ENCODE data around the gene SYCP3. TPM values are rescaled to one million over a fixed set of nuclear protein-coding genes. Genes with fewer than 3 reads are reported as not detected.

Gene SYCP3
- under 0.01 TPM in 1 of 2 replicates, not detected in the other for total RNA-seq

GRCh38 chr12:101738920-101739665, at the start of gene SYCP3:
TSS of gene SYCP3 (minus strand) at chr12:101739462. CDS start at chr12:101737935, 1,527 bp downstream.
- DNase-seq (ENCODE audit: low read depth), result no peak
- TF ChIP-seq, protein P1, sequence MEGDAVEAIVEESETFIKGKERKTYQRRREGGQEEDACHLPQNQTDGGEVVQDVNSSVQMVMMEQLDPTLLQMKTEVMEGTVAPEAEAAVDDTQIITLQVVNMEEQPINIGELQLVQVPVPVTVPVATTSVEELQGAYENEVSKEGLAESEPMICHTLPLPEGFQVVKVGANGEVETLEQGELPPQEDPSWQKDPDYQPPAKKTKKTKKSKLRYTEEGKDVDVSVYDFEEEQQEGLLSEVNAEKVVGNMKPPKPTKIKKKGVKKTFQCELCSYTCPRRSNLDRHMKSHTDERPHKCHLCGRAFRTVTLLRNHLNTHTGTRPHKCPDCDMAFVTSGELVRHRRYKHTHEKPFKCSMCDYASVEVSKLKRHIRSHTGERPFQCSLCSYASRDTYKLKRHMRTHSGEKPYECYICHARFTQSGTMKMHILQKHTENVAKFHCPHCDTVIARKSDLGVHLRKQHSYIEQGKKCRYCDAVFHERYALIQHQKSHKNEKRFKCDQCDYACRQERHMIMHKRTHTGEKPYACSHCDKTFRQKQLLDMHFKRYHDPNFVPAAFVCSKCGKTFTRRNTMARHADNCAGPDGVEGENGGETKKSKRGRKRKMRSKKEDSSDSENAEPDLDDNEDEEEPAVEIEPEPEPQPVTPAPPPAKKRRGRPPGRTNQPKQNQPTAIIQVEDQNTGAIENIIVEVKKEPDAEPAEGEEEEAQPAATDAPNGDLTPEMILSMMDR (conservative IDR thresholded peaks at IDR 0.05; ENCODE audit: low read depth, low read length), result no peak
- H3K4me3 ChIP-seq (ENCODE audit: low read depth, low read length), result no peak within 1 kb of the TSS

DNA sequence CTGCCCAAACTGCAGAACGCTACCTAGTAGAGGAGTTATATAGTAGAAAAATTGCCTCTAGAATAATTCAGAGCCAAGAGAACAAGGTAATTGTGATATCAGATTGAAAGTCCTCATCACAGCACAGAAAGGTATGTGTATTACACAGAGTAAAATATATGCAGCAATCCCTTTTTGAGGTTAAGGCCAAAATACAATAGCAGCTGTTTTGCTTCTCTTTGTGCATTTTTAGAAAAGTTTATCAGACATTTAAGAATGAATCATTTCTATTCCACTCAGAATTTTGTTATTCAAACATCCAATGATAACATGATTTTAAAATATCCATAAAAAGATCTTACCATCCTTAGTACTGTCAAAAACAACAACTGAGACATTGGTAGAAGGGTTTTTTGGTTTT, 46.4 kb upstream of the SYCP3 start:
- TF ChIP-seq, protein P1 (conservative IDR thresholded peaks at IDR 0.05; ENCODE audit: low read depth, low read length), result no peak
- no peak overlapping the region for H3K4me3 ChIP-seq (ENCODE audit: low read depth, low read length)
- DNase-seq (ENCODE audit: low read depth), result no peak

GRCh38 chr12:101784376-101784775, 45.1 kb upstream of the SYCP3 start:
- TF ChIP-seq, protein P1 (conservative IDR thresholded peaks at IDR 0.05; ENCODE audit: low read depth, low read length), result no peak
- no peak for DNase-seq (ENCODE audit: low read depth)
- H3K4me3 ChIP-seq (ENCODE audit: low read depth, low read length), result no peak overlapping the region

GRCh38 chr12:101783838-101784237, 44.6 kb upstream of the SYCP3 start:
- TF ChIP-seq, protein P1 (conservative IDR thresholded peaks at IDR 0.05; ENCODE audit: low read depth, low read length), result no peak
- no peak for DNase-seq (ENCODE audit: low read depth)
- no peak overlapping the region for H3K4me3 ChIP-seq (ENCODE audit: low read depth, low read length)

GRCh38 chr12:101783150-101783549, 43.9 kb upstream of the SYCP3 start:
- TF ChIP-seq, protein P1 (conservative IDR thresholded peaks at IDR 0.05; ENCODE audit: low read depth, low read length), result no peak

GRCh38 chr12:101782273-101782731, 43.0 kb upstream of the SYCP3 start:
- no peak for DNase-seq (ENCODE audit: low read depth)
- H3K4me3 ChIP-seq (ENCODE audit: low read depth, low read length), result no peak overlapping the region
- TF ChIP-seq, protein P1 (conservative IDR thresholded peaks at IDR 0.05; ENCODE audit: low read depth, low read length), result no peak

More at GRCh38 chr12:101783150-101783549, 43.9 kb upstream of the SYCP3 start:
- H3K4me3 ChIP-seq (ENCODE audit: low read depth, low read length), result no peak overlapping the region
- no peak for DNase-seq (ENCODE audit: low read depth)

DNA sequence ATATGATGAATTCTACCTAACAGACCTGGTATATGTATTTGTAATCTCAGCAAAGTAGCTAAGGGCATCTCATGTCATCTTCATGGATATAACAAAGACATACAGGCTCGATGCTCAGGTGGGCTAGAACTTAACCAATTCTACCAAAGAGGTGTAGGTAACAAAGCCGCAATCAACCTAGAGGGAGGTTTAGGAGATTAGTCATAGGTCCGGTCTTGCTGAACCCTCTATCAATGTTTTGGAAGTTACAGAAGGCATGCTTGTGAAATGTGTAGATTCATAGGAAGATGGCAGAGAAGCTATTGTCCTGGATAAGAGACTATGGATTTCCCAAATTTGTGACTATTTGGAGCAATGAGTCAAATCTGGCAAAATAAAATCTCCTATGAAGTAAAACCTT, 42.6 kb upstream of the SYCP3 start:
- DNase-seq (ENCODE audit: low read depth), result no peak
- H3K4me3 ChIP-seq (ENCODE audit: low read depth, low read length), result no peak overlapping the region

More for the DNA sequence above, 42.6 kb upstream of the SYCP3 start:
- TF ChIP-seq, protein P1 (conservative IDR thresholded peaks at IDR 0.05; ENCODE audit: low read depth, low read length), result no peak

Data from epithelial cell of proximal tubule (primary cell).